HG03280 (cell line): Measurements from ENCODE around the gene ALDH1A3.

Experiments used
- ATAC-seq: cut with Tn5 transposase; IDR thresholded peaks from one replicate; pipeline ENCODE4 v1.9.1; 2021; ENCODE audit warnings: mild to moderate bottlenecking, moderate library complexity; ENCODE audit not compliant: unreplicated experiment

The ALDH1A3 gene

GRCh38 chr15:100858294-100858693 is 21.3 kb upstream of the ALDH1A3 start:
- no peak for ATAC-seq

GRCh38 chr15:100859970-100860828 is 19.4 kb upstream of the ALDH1A3 start:
- ATAC-seq: no peak

GRCh38 chr15:100860829-100861510 is 18.7 kb upstream of the ALDH1A3 start:
- no peak for ATAC-seq

- ATAC-seq: no peak
Measured at GRCh38 chr15:100861511-100861991, 18.1 kb upstream of the ALDH1A3 start.

GRCh38 chr15:100862162-100862561 is 17.5 kb upstream of the ALDH1A3 start:
- no peak for ATAC-seq

GRCh38 chr15:100863075-100863795 is 16.4 kb upstream of the ALDH1A3 start:
- no peak for ATAC-seq

- ATAC-seq: no peak
Measured at GRCh38 chr15:100863796-100864267, 15.8 kb upstream of the ALDH1A3 start.

- no peak for ATAC-seq
Measured at GRCh38 chr15:100866386-100867330, 13.0 kb upstream of the ALDH1A3 start.

- ATAC-seq: no peak
Measured at GRCh38 chr15:100867433-100867832, 12.2 kb upstream of the ALDH1A3 start.

GRCh38 chr15:100869151-100869999 is 10.3 kb upstream of the ALDH1A3 start:
- ATAC-seq: no peak

GRCh38 chr15:100873029-100873677 is 6.5 kb upstream of the ALDH1A3 start:
- peak; percentile 77 for ATAC-seq

- ATAC-seq: no peak
Measured at GRCh38 chr15:100875495-100875894, 4.1 kb upstream of the ALDH1A3 start.

GRCh38 chr15:100875976-100876375 is 3.7 kb upstream of the ALDH1A3 start:
- no peak for ATAC-seq

- ATAC-seq: no peak
Measured at GRCh38 chr15:100877551-100877950, 2.1 kb upstream of the ALDH1A3 start.

GRCh38 chr15:100878130-100878529 is 1.5 kb upstream of the ALDH1A3 start:
- no peak for ATAC-seq

- no peak for ATAC-seq
Measured at GRCh38 chr15:100878648-100879047, 983 bp upstream of the ALDH1A3 start.

GRCh38 chr15:100879061-100879463 is 569 bp upstream of the ALDH1A3 start:
- ATAC-seq: no peak

- ATAC-seq: no peak
Measured at GRCh38 chr15:100880139-100880896, 687 bp downstream of the ALDH1A3 start.
